Measurements from ENCODE around the gene FLII.
A peak's percentile ranks its signal among the peaks of the same experiment; 100 is the strongest.
"Not testable (repeated sequence)": the region's sequence is repeated elsewhere in the genome, so short reads cannot be mapped to it uniquely, and the experiment has no call there.

The FLII gene

DNA sequence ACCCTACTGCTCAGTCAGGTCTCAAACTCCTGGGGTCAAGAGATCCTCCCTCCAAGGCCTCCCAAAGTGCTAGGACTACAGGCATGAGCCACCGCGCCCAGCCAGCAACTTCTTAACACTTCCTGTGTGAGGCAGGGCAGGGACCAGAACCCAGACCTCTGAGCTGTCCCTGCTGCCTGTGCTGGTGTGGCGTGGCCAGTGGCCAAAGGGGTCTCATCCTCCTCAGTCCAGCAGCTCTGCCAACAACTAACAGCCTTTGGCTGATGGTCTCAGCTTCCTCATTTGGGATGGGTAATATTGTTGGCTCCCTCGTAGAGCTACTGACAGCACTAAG lies 34.5 kb downstream of the FLII start:
- DNase-seq (ENCODE audit: low spot score): no peak

- DNase-seq (ENCODE audit: low spot score): no peak
Measured at GRCh38 chr17:18218756-18219415, 39.7 kb downstream of the FLII start.

- peak; percentile 68 for DNase-seq (ENCODE audit: low spot score)
Measured at GRCh38 chr17:18217412-18218015, 41.0 kb downstream of the FLII start.

DNA sequence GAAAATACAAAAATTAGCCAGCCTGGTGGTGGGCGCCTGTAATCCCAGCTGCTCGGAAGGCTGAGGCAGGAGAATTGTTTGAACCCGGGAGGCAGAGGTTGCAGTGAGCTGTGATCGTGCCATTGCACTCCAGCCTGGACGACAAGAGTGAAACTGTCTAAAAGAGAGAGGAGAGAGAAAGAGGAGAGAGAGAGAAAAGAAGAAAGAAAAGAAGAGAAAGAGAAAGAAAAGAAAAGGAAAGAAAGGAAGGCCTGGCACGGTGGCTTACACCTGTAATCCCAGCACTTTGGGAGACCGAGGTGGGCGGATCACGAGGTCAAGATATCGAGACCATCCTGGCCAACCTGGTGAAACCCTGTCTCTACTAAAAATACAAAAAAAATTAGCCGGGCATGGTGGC lies 41.6 kb downstream of the FLII start:
- DNase-seq (ENCODE audit: low spot score): not testable (repeated sequence)

- no peak for DNase-seq (ENCODE audit: low spot score)
Measured at GRCh38 chr17:18213666-18214270, 44.8 kb downstream of the FLII start.

DNA sequence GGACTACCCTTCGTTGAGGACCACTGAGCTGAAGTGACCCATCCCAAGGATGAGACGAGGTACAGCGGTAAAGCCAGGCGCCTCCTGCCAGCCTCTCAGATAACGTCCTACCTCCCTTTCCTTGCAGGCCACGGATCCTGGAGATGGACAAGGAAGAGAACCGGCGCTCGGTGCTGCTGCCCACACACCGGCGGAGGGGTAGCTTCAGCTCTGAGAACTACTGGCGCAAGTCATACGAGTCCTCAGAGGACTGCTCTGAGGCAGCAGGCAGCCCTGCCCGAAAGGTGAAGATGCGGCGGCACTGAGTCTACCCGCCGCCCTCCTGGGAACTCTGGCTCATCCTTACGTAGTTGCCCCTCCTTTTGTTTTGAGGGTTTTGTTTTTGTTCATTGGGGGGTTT lies 50.4 kb downstream of the FLII start:
- DNase-seq (ENCODE audit: low spot score): no peak

DNA sequence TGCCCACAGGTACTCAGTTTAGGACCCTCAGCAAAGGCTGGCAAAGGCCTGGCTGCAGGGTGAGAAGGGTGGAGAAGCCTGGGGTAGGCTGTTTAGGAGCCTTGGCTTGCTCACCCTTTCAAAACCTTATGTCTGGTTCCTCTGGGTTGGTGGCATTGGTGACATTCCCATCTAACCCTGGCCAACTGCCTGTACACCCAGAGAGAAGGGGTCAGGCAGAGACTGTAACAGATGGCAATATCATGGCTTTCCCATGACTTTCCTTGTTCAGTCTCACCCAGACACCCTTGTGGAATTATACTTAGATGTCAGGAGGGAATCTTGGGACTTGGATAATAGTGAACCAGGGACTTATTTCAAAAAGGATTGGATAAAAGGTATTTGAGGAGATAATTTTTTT lies 51.6 kb downstream of the FLII start:
- DNase-seq (ENCODE audit: low spot score): no peak

GRCh38 chr17:18205861-18206260 lies 52.7 kb downstream of the FLII start:
- DNase-seq (ENCODE audit: low spot score): no peak

- no peak for DNase-seq (ENCODE audit: low spot score)
Measured at GRCh38 chr17:18203308-18203707, 55.2 kb downstream of the FLII start.

DNA sequence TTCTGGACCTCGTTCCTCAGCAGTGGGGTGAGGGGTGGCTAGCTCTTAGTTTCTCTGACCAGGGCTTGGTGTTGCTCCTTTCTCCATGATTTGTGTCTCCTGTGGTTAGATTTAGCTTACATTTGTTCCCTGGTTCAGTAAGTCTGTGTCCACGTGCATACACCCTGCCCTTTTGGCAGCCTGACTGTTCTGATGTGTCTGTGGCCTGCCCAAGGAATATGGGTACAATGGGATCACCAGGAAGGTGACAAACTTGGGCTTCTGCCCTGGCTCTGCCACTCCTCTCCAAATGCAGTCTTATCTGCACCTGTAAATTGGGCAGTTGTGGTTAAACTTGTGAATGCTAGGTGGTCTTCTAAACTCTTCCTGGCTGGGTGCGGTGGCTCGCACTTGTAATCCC lies 57.4 kb downstream of the FLII start:
- DNase-seq (ENCODE audit: low spot score): no peak

GRCh38 chr17:18198530-18198929 lies 60.0 kb downstream of the FLII start:
- no peak for DNase-seq (ENCODE audit: low spot score)

DNA sequence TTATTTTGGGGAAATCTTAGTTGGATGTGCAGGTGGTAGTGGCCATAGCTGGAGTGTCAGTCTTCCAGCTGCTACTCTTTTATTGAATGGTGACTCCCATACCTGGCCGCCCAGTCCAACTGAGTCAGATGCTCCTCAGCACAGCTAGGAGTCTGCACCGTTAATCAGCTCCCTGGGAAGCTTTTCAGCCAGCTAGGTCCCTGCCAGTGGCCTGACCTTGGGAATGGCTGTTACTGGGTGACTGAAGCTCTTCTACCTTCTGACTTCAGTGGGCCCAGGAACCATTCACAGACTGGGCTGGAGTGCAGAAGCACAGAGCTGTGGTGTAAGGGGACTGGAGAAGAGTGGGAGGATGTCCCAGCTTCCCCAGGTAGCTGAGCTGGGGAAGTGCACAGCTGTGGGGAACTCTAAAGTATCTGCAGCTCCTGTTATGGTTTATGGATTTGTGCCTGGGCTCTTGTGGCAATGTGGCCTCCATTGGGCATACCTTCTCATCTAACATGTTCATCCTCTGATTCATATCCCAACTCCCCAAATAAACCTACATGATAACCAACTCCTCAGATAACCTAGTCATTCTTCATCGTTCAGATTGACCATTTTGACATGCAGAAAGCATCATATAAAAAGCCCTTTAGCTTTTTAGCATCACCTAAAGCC lies 60.9 kb downstream of the FLII start:
- no peak for DNase-seq (ENCODE audit: low spot score)

- no peak for DNase-seq (ENCODE audit: low spot score)
Measured at GRCh38 chr17:18195246-18195645, 63.3 kb downstream of the FLII start.
